Mucosa of gallbladder (tissue), 1 donor: ENCODE measurements around the gene UCKL1. TPM values are rescaled to one million over a fixed set of nuclear protein-coding genes. Genes with fewer than 3 reads are reported as not detected.
"Not testable (repeated sequence)": the region's sequence is repeated elsewhere in the genome, so short reads cannot be mapped to it uniquely, and the experiment has no call there.

Experiments
- DNase-seq: peaks from one replicate; pipeline ENCODE4 v3.0.0-alpha.2; 2020; ENCODE audit warnings: low spot score
- total RNA-seq: library from RNA; stranded (reverse); gene quantifications from one replicate; pipeline ENCODE4 v1.2.1, GENCODE V29; 2021
- donor health status: DM: no; HTN: no; CAD: no.

UCKL1 gene
- total RNA-seq, 1 donor from 2014 or later: 42.4 TPM

DNA sequence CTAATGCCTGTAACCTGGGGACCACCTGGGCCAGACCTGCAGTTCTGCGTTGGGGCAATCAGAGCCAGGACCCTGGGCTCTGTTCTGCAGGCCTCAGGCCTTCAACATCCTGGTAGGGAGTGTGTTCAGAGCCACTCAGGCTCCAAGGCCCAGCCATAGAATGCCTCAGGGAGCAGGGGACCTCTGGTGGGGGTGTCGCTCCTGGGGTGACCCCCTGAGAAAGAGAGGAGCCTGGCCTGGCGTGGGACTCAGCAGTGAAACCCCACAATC is 12.5 kb downstream of the UCKL1 start:
- no peak for DNase-seq

- DNase-seq: no peak
Observed at GRCh38 chr20:63942969-63943807, 13.0 kb downstream of the UCKL1 start.

- DNase-seq: no peak
Observed at GRCh38 chr20:63942250-63942951, 13.8 kb downstream of the UCKL1 start.

DNA sequence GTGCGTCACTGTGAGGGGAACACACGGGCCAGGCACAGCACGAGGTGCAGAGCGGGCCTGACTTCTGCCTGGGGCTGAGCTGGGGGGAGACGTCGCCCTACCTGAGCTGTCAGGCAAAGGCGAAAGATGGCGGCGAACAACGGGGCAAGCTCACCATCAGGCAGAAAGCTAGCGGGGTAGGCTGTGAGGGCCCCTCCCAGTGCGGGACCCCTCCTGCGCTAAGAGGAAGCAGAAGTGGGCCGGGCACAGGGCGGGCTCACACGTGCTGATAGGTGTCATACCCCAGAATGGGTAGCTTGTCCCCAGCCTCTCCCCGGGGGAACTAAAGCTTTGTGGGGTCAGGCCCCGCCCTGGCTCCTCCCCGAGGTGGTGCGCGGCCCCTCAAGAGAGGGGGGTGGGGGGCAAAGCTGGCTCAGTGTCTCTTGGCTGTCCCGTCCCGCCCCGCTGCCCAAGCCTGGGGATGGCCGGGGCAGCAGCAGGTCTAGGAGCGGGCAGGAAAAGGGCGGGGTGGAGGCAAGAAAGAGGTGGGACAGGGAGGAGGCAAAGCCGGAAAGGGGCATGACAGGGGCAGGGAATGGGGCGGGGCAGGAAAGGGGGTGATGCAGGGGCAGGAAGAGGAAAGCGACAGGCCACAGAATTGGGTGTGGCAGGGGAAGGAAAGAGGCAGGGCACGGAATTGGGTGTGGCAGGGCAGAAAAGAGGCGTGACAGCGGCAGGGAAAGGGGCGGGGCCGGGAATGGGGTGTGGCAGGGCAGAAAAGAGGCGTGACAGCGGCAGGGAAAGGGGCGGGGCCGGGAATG is 14.7 kb downstream of the UCKL1 start:
- DNase-seq: no peak

- DNase-seq: no peak
Observed at GRCh38 chr20:63940472-63941266, 15.5 kb downstream of the UCKL1 start.

DNA sequence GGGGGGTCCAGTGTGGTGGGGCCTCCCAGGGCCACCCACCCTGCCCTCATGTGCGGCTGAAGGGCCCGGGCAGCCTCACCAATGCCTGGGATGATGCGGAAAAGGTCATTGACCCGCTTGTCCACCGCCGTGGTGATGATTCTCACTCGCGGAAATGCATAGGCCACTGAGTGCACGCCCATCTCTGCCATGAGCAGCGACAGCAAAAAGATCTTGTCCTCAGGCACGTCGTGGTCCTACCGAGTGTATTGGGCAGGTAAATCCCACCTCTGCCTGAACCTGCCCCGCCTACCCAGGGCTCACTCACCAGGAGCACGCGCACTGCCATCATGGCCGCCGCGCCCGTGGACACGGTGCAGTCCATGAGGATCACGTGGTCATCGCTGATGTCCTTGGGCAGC is 16.1 kb downstream of the UCKL1 start:
- DNase-seq: no peak

GRCh38 chr20:63939061-63939935 is 16.9 kb downstream of the UCKL1 start:
- no peak for DNase-seq

DNA sequence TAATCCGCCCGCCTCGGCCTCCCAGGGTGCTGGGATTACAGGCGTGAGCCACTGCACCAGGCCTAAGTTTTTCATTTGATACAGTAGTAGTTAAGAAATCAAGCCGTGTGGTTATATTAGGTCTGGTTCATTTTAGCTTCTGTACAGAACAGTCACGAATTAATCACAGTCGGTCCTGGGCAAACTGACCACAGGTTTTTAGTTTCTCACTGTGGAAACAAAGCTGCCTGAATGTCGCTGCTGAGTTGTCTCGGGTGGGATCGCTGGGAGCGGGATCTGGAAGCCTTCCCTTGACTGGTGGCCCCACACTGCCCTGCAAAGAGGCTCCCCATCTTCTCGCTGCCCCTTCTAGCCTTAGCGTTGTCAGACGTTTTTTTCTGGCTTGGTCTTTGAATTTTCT is 18.6 kb downstream of the UCKL1 start:
- DNase-seq: no peak

- DNase-seq: no peak
Observed at GRCh38 chr20:63935447-63935846, 20.8 kb downstream of the UCKL1 start.

DNA sequence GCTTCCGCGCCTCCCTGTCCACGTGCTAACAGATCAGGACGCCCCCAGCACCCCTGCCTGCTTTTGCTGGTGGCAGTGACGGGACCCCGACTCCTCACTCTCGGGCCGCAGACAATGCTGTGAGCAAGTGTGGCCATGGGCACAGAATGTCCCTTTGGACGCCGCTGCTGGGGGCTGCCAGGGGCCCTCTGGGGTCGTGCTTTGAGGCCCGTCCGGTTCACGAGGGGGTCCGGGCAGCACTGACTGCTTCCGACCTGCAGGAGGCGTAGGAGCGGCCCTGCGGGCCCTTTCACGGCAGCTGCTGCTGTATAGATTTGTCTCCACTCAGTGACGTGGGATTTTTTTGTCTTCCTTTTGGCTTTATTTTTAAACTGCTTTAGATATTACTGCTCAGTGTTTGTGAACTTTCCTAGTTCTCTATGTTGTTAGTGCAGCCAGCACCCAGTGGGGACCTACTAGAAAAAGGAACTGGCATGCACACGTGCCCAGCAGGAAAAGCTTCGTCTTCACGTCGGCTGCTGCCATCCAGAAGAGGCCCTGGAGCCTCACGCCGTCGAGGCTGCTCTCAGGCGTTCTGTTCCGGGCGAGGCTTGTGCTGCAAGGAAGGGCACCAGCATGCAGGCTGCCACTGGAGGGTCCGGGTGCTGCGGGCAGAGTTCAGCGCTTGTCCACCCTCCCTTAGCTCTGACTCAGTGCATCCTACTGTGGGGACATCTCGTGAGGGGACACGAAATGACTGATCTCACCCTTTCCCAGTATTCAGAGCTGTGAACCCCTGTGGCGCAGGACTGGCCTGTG is 21.7 kb downstream of the UCKL1 start:
- DNase-seq: no peak

GRCh38 chr20:63933646-63934045 is 22.6 kb downstream of the UCKL1 start:
- DNase-seq: no peak

GRCh38 chr20:63932606-63933160 is 23.5 kb downstream of the UCKL1 start:
- no peak for DNase-seq

GRCh38 chr20:63931735-63932134 is 24.5 kb downstream of the UCKL1 start:
- no peak for DNase-seq

GRCh38 chr20:63930971-63931553 is 25.2 kb downstream of the UCKL1 start:
- no peak for DNase-seq

- DNase-seq: not testable (repeated sequence)
Observed at GRCh38 chr20:63929473-63929883, 26.7 kb downstream of the UCKL1 start.

DNA sequence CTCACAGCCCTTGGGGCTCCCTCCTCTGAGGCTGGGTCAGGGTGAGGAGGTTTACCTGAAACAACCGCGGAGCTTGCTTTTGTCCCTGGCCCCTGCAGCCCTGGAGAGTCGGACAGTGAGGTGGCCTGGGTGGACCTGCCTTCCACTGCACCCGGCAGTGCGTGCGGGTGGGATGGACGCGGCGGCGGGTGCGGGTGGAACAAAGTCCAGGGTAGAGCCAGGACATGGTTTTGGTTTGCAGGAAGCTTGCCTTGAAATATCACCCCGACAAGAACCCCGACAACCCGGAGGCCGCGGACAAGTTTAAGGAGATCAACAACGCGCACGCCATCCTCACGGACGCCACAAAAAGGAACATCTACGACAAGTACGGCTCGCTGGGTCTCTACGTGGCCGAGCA is 27.1 kb downstream of the UCKL1 start:
- DNase-seq: no peak

- DNase-seq: no peak
Observed at GRCh38 chr20:63926298-63926697, 29.9 kb downstream of the UCKL1 start.

GRCh38 chr20:63924241-63924640 is 32.0 kb downstream of the UCKL1 start:
- no peak for DNase-seq

DNA sequence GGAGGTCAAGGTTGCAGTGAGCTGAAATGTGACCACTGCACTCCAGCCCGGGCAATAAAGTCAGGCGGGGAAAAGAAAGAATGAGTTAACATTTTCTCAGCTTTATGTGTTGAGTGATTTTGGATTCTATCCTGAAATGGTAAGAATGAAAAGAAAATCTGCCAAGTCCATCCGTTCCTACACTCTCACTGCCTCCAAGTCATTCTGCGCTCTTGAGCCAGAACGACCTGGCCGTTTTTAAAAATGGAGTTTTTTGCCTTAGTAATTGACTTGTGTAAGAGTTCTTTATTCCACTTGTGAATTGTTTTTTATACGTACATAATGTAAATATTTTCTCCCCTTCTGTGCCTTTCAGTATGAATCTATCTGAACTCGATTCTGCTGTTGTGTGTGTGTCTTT is 32.6 kb downstream of the UCKL1 start:
- no peak for DNase-seq
